MG63 (cell line): ENCODE data around the gene TDO2. TPM values are rescaled to one million over a fixed set of nuclear protein-coding genes. Genes with fewer than 3 reads are reported as not detected.
A peak's percentile ranks its signal among the peaks of the same experiment; 100 is the strongest.

Experiments used
- DNase-seq: peaks from one replicate; pipeline ENCODE4 v3.0.0-alpha.2; 2020
- H3K27me3 ChIP-seq: fragments of 250-450 bp; sonication (Bioruptor Pico); 2 replicates; pipeline ENCODE4 v1.5.1; 2020; ENCODE audit warnings: mild to moderate bottlenecking, moderate library complexity
- H3K36me3 ChIP-seq: fragments of 250-450 bp; sonication (Bioruptor Pico); 2 replicates; pipeline ENCODE4 v1.5.1; 2020; ENCODE audit warnings: mild to moderate bottlenecking, moderate library complexity
- H3K4me3 ChIP-seq: fragments of 250-450 bp; sonication (Bioruptor Pico); 2 replicates; pipeline ENCODE4 v1.5.1; 2020; ENCODE audit warnings: mild to moderate bottlenecking, moderate library complexity
- H3K9me3 ChIP-seq: fragments of 250-450 bp; sonication (Bioruptor Pico); 2 replicates; pipeline ENCODE4 v1.5.1; 2020; ENCODE audit warnings: mild to moderate bottlenecking, moderate library complexity
- total RNA-seq: library from RNA; depleted of rRNA; stranded (reverse); fragments of >200 nt; shearing (Covaris generic); gene quantifications from 2 replicates; pipeline ENCODE4 v1.2.3, GENCODE V29; 2014; ENCODE audit warnings: low replicate concordance

TDO2 gene
- total RNA-seq, 1 experiment from 2014 or later: not detected

DNA sequence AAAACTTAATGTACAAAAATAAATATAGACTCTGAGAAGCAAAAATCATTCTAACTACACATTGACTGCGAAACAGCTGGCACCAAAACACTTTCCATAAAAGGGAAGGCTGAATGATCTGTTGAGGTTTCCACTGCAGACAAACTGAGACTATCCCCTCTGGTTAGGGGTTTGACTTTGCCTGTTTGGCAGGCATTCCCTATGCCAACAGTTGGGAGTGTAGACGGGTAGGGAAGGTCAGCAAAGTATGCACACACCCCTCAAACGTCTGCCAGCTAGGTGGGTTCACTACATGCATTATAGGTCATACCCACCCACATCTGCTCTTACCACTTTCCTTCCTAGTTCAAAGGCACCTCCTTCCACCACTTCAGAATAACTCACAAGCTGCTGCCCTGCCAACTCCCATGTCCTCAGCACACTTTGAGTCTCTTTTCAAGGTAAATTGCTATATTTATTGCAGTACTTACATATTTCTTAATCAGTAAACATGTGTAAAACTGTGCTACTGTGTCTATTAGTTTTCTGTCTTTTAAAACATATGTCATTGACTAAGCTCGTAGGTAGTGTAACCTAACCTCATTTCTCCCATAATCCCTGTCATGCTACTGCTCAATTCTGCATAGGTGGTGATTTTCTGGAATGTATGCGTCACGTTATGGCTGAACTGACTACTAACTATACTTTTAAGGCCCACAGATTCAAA is 37.7 kb downstream of the TDO2 start:
- Histone ChIP-seq H3K9me3 (no peaks in the 10 kb centered on the region), H3K27me3 (no peaks in the 10 kb centered on the region), H3K36me3 (no peaks in the 10 kb centered on the region), H3K4me3 (no peak overlapping the region)
- no peak for DNase-seq

DNA sequence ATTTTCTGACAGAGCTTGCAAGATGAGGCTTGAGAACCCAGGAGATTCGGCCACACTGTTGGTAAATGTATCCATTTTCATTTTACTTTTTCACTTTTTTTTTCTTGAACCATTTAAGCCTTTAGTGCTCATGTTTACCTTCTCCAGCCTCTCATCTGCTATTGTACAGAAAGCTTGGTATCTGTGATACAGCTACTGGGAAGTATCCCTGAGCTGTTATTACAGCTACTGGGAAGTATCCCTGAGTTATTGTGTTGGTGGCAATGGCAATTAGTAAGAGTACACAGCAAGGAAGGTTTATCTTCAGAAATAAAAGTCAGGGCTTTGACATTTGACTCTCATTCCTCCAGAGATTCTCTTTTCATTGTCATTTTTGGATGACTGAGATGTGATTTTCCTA is 38.3 kb downstream of the TDO2 start:
- Histone ChIP-seq H3K27me3 (no peaks in the 10 kb centered on the region), H3K9me3 (no peaks in the 10 kb centered on the region), H3K4me3 (no peak overlapping the region), H3K36me3 (no peaks in the 10 kb centered on the region)
- DNase-seq: no peak

GRCh38 chr4:155943605-155944291 is 40.3 kb downstream of the TDO2 start:
- no peaks in the 10 kb centered on the region for H3K9me3 ChIP-seq
- no peak overlapping the region for H3K4me3 ChIP-seq
- H3K27me3 ChIP-seq: no peaks in the 10 kb centered on the region
- DNase-seq: no peak
- H3K36me3 ChIP-seq: no peaks in the 10 kb centered on the region

DNA sequence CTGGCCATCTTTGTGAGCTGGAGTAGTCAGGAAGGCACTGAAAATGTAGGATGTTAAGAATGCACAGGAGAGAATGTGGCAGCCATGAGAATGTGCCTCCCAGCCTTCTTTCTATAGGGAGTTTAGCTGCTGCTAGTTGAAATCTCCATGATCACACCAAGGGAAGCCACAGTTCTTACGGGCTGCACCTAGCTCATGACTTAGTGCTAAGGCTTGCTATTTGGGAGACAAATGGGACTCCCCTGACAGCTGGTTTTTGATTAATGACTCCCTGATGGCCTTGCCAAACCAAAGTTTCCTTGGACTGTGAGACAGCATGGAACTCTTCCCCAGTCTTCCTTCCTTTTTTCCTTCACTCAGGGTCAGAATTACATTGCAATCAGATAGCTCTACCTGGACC is 41.0 kb downstream of the TDO2 start:
- no peak for DNase-seq
- no peaks in the 10 kb centered on the region for H3K36me3 ChIP-seq
- no peak overlapping the region for H3K4me3 ChIP-seq
- H3K9me3 ChIP-seq: no peaks in the 10 kb centered on the region
- no peaks in the 10 kb centered on the region for H3K27me3 ChIP-seq

GRCh38 chr4:155946486-155946885 is 43.0 kb downstream of the TDO2 start:
- H3K27me3 ChIP-seq: no peaks in the 10 kb centered on the region
- no peaks in the 10 kb centered on the region for H3K36me3 ChIP-seq
- H3K4me3 ChIP-seq: no peak overlapping the region
- DNase-seq: no peak
- no peaks in the 10 kb centered on the region for H3K9me3 ChIP-seq

- no peaks in the 10 kb centered on the region for H3K27me3 ChIP-seq
- H3K4me3 ChIP-seq: no peak overlapping the region
- H3K36me3 ChIP-seq: no peaks in the 10 kb centered on the region
- no peak for DNase-seq
- H3K9me3 ChIP-seq: no peaks in the 10 kb centered on the region
These were observed 45.0 kb downstream of the TDO2 start for GRCh38 chr4:155948541-155948940.

GRCh38 chr4:155950461-155950860 is 47.0 kb downstream of the TDO2 start:
- no peak for DNase-seq
- Histone ChIP-seq H3K36me3 (no peaks in the 10 kb centered on the region), H3K9me3 (no peaks in the 10 kb centered on the region), H3K4me3 (no peak overlapping the region), H3K27me3 (no peaks in the 10 kb centered on the region)

GRCh38 chr4:155952501-155952901 is 49.0 kb downstream of the TDO2 start:
- no peaks in the 10 kb centered on the region for H3K36me3 ChIP-seq
- DNase-seq: no peak
- no peaks in the 10 kb centered on the region for H3K9me3 ChIP-seq
- no peak overlapping the region; the same call in 1 of the 2 replicates for H3K4me3 ChIP-seq
- H3K27me3 ChIP-seq: no peaks in the 10 kb centered on the region

GRCh38 chr4:155953151-155954117 is 49.9 kb downstream of the TDO2 start, which contains the start of gene CTSO:
Gene CTSO, minus strand, starts transcription at chr4:155953866. Its CDS starts 19 bp downstream, at chr4:155953847.
- H3K27me3 ChIP-seq: no peaks in the 10 kb centered on the region
- H3K9me3 ChIP-seq: no peaks in the 10 kb centered on the region
- H3K36me3 ChIP-seq: no peaks in the 10 kb centered on the region
- peak within 1 kb of the TSS; percentile 66 for H3K4me3 ChIP-seq
- peak; percentile 73 for DNase-seq

- DNase-seq: no peak
- Histone ChIP-seq H3K9me3 (no peaks in the 10 kb centered on the region), H3K4me3 (peak overlapping the region; percentile 66), H3K36me3 (no peaks in the 10 kb centered on the region), H3K27me3 (no peaks in the 10 kb centered on the region)
These were observed 50.7 kb downstream of the TDO2 start for GRCh38 chr4:155954118-155954685.

DNA sequence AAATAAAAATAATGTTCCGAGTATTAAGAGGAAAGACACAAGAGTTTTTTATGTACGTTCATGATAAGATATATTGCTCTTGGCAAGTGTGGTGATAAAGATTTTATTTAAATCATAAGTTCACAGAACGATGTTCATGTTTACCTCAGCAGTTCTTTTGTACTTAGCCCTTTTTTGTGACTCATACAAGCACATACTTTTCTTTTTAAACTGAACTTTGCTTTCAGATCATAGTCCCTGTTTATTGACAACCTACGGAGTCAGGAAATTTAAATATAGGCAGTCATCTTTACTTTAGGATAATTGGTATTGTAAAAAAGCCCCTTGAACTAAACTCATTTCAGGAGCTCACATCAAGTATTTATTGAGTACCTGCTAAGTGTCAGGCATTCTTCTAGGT is 51.4 kb downstream of the TDO2 start:
- no peaks in the 10 kb centered on the region for H3K36me3 ChIP-seq
- H3K27me3 ChIP-seq: no peaks in the 10 kb centered on the region
- H3K9me3 ChIP-seq: no peaks in the 10 kb centered on the region
- DNase-seq: no peak
- H3K4me3 ChIP-seq: no peak overlapping the region

DNA sequence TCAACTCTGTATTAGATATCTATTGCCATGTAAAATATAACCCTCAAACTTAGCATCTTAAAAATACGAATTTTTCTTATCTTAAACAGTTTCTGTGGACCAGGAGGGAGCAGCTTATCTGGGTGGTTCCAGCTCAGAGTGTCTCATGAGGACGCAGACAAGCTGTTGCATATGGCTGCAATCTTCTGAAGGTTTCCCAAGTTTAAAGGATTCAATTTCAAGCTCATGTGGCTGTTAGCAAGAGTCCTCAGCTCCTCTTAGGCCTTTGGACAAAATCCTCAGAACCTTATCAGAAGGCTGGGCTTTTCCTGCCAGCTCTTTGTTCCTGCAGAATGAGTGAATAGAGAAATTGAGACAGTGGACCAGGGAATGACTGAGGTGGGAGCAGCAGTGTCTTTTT is 53.0 kb downstream of the TDO2 start:
- DNase-seq: no peak
- no peaks in the 10 kb centered on the region for H3K27me3 ChIP-seq
- H3K4me3 ChIP-seq: no peak overlapping the region
- no peaks in the 10 kb centered on the region for H3K36me3 ChIP-seq
- no peaks in the 10 kb centered on the region for H3K9me3 ChIP-seq

DNA sequence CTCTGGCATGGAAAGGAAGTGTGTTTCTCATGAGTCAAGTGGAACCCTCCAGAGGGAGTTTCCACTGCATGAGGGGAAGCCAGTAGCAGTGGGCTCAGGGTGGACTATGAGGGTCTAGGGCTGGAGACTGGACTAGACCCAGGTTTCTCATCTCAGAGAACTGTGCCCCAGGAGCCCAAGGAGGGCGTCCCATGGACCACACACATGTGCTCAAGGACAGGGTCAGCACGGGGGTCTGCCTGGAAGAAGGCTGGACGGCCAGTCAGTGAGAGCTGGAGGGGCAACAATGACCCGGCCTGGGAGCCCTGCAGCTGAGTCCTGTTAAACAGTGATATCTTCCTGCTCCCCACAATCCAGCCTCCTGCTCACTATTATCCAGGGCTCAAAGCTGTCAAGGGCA is 55.9 kb downstream of the TDO2 start:
- no peaks in the 10 kb centered on the region for H3K36me3 ChIP-seq
- no peak overlapping the region for H3K4me3 ChIP-seq
- H3K9me3 ChIP-seq: no peaks in the 10 kb centered on the region
- DNase-seq: no peak
- H3K27me3 ChIP-seq: no peaks in the 10 kb centered on the region

DNA sequence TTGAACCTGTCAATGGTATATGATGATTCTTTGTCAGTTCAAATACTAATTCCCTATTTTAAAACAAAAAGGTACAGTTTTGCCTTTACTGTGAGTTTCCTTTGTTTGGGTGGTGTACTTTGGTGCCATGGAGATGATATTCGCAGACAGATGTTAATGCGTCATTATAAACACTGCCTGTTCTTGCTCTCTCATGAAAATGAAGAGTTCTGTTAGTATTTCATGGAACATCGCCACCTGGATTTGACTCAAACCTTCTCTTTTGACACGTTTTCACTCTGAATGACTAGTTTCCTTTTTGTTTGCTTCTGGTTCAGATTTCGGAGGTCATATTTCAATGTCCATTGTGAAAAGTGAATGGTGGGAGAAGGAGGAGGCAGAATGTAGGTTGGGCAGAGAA is 57.0 kb downstream of the TDO2 start:
- DNase-seq: no peak
- H3K9me3 ChIP-seq: no peaks in the 10 kb centered on the region
- no peaks in the 10 kb centered on the region for H3K27me3 ChIP-seq
- no peak overlapping the region for H3K4me3 ChIP-seq
- no peaks in the 10 kb centered on the region for H3K36me3 ChIP-seq

- Histone ChIP-seq H3K36me3 (no peaks in the 10 kb centered on the region), H3K9me3 (no peaks in the 10 kb centered on the region), H3K27me3 (no peaks in the 10 kb centered on the region), H3K4me3 (no peak overlapping the region)
- no peak for DNase-seq
These were observed 58.1 kb downstream of the TDO2 start for GRCh38 chr4:155961575-155961974.

DNA sequence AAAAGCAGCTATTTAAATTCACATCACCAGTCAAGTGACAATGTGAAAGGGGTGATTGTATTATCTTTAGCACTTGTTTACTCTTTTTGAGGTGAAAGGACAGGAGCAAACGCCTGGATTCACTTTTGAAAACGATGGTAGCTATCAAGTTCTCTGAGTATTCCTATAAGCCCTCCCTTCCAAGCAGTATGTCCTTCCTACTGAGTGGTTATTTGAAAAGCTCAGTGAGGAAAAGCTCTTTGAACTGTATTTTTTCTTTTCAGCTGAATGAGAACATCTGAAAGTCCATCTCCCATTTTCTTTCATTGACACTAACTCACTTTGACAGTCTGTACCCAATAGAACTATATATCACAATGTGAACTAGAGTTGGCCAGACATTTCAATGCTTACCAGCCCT is 59.3 kb downstream of the TDO2 start:
- H3K4me3 ChIP-seq: no peak overlapping the region
- DNase-seq: no peak
- H3K27me3 ChIP-seq: no peaks in the 10 kb centered on the region
- H3K36me3 ChIP-seq: no peaks in the 10 kb centered on the region
- no peaks in the 10 kb centered on the region for H3K9me3 ChIP-seq
